BLaER1 treated with 17β-estradiol and CSF1 and Interleukin-3, amounts not matched to agents 10 nM and 100 nM (cell line): ENCODE measurements around the gene ZNF580.

Source experiments
- H3K27ac ChIP-seq, 11 experiments: shearing (Covaris generic); formaldehyde crosslinking; 2 replicates each; pipeline ENCODE4 v1.8.1; 2022
- H3K27me3 ChIP-seq, 11 experiments: shearing (Covaris generic); formaldehyde crosslinking; 2 replicates each; pipeline ENCODE4 v1.8.1; 2022
- H3K36me3 ChIP-seq, 11 experiments: shearing (Covaris generic); formaldehyde crosslinking; 2 replicates each; pipeline ENCODE4 v1.8.1; 2022
- H3K4me1 ChIP-seq, 10 experiments: shearing (Covaris generic); formaldehyde crosslinking; 2 replicates each; pipeline ENCODE4 v1.8.1; 2022
- H3K4me2 ChIP-seq, 11 experiments: shearing (Covaris generic); formaldehyde crosslinking; 2 replicates each; pipeline ENCODE4 v1.8.1; 2022
- H3K4me3 ChIP-seq, 10 experiments: shearing (Covaris generic); formaldehyde crosslinking; 2 replicates each; pipeline ENCODE4 v1.8.1; 2022
- H3K9ac ChIP-seq, 11 experiments: shearing (Covaris generic); formaldehyde crosslinking; 2 replicates each; pipeline ENCODE4 v1.8.1; 2022
- H3K9me3 ChIP-seq, 11 experiments: shearing (Covaris generic); formaldehyde crosslinking; replicated peaks in 1 of 11; 2 replicates each; pipeline ENCODE4 v1.8.1; 2022
- H4K20me1 ChIP-seq, 11 experiments: shearing (Covaris generic); formaldehyde crosslinking; 2 replicates each; pipeline ENCODE4 v1.8.1; 2022
- Cebpa-rat ChIP-seq, 11 experiments: shearing (Covaris generic); IDR thresholded peaks; 2 replicates each; pipeline ENCODE4 v1.8.1; 2022

Gene ZNF580

GRCh38 chr19:55683449-55684261, 42.9 kb downstream of the ZNF580 start:
- no peaks in the 10 kb centered on the region for H3K9me3 ChIP-seq
- H3K9ac ChIP-seq, result peak overlapping the region in 4 of 11 experiments; percentile 0 to 17 (median 4); a peak in 1 of 22 replicates
- peaks cover 33 to 61% (median 49%) of the 10 kb centered on the region in 10 experiments for H3K4me1 ChIP-seq
- no peaks in the 10 kb centered on the region for H3K27me3 ChIP-seq
- no peak overlapping the region for H3K4me3 ChIP-seq
- peaks cover 94 to 100% (median 100%) of the 10 kb centered on the region in 11 experiments for H4K20me1 ChIP-seq
- no peak overlapping the region for H3K4me2 ChIP-seq
- TF ChIP-seq Cebpa-rat (IDR thresholded peaks at IDR 0.05), result no peak
- H3K27ac ChIP-seq, result no peak overlapping the region; a peak in 1 of 22 replicates
- H3K36me3 ChIP-seq, result peaks cover 91 to 100% (median 98%) of the 10 kb centered on the region in 11 experiments

GRCh38 chr19:55684946-55685681, 44.3 kb downstream of the ZNF580 start:
- no peak for TF ChIP-seq Cebpa-rat (IDR thresholded peaks at IDR 0.05)
- Histone ChIP-seq H3K4me3 (no peak overlapping the region), H3K9me3 (no peaks in the 10 kb centered on the region), H3K27ac (no peak overlapping the region), H3K27me3 (no peaks in the 10 kb centered on the region), H3K4me2 (no peak overlapping the region), H4K20me1 (peaks cover 99 to 100% (median 100%) of the 10 kb centered on the region in 11 experiments), H3K4me1 (peaks cover 33 to 53% (median 45%) of the 10 kb centered on the region in 10 experiments), H3K36me3 (peaks cover 90 to 100% (median 97%) of the 10 kb centered on the region in 11 experiments), H3K9ac (peak overlapping the region in 4 of 11 experiments; percentile 22 to 42 (median 30); a peak in 2 of 22 replicates)

DNA sequence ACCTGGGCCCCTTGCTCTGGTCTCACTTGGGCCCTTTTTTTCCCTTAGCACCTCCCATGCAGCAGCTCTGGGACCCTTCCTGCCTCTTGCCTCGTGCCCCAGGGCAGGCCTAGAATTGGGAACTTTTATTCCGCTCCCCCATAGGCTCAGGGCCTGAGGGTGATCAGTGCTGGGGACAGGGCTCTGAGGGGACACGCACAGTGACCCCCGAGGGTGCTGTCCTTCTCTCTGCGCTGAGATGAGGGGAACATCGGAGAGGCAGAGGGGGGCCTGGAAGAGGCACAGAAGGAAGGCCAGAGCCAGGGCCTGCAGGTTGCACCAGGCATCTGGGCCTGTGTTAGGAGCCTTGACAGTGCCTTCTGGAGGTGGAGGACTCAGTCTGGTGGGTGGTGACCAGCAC, 45.0 kb downstream of the ZNF580 start:
- peak overlapping the region in 5 of 11 experiments; percentile 21 to 42 (median 26); a peak in 4 of 22 replicates for H3K9ac ChIP-seq
- no peaks in the 10 kb centered on the region for H3K27me3 ChIP-seq
- no peaks in the 10 kb centered on the region for H3K9me3 ChIP-seq
- peaks cover 29 to 50% (median 40%) of the 10 kb centered on the region in 10 experiments for H3K4me1 ChIP-seq
- no peak overlapping the region for H3K4me3 ChIP-seq
- H3K36me3 ChIP-seq, result peaks cover 90 to 100% (median 97%) of the 10 kb centered on the region in 11 experiments
- H4K20me1 ChIP-seq, result peaks cover 99 to 100% (median 100%) of the 10 kb centered on the region in 11 experiments
- no peak overlapping the region for H3K4me2 ChIP-seq
- no peak overlapping the region for H3K27ac ChIP-seq
- no peak for TF ChIP-seq Cebpa-rat (IDR thresholded peaks at IDR 0.05)

GRCh38 chr19:55686311-55687050, 45.7 kb downstream of the ZNF580 start:
- H3K4me3 ChIP-seq, result no peak overlapping the region
- H3K36me3 ChIP-seq, result peaks cover 90 to 100% (median 97%) of the 10 kb centered on the region in 11 experiments
- no peak for TF ChIP-seq Cebpa-rat (IDR thresholded peaks at IDR 0.05)
- peaks cover 22 to 44% (median 34%) of the 10 kb centered on the region in 10 experiments; a peak in 19 of 20 replicates for H3K4me1 ChIP-seq
- no peaks in the 10 kb centered on the region for H3K9me3 ChIP-seq
- peaks cover 98 to 100% (median 100%) of the 10 kb centered on the region in 11 experiments for H4K20me1 ChIP-seq
- H3K9ac ChIP-seq, result peak overlapping the region in 7 of 11 experiments; percentile 5 to 52 (median 34); a peak in 7 of 22 replicates
- H3K27me3 ChIP-seq, result no peaks in the 10 kb centered on the region
- no peak overlapping the region; a peak in 1 of 22 replicates for H3K27ac ChIP-seq
- H3K4me2 ChIP-seq, result peak overlapping the region in 1 of 11 experiments; percentile 51; a peak in 1 of 22 replicates

DNA sequence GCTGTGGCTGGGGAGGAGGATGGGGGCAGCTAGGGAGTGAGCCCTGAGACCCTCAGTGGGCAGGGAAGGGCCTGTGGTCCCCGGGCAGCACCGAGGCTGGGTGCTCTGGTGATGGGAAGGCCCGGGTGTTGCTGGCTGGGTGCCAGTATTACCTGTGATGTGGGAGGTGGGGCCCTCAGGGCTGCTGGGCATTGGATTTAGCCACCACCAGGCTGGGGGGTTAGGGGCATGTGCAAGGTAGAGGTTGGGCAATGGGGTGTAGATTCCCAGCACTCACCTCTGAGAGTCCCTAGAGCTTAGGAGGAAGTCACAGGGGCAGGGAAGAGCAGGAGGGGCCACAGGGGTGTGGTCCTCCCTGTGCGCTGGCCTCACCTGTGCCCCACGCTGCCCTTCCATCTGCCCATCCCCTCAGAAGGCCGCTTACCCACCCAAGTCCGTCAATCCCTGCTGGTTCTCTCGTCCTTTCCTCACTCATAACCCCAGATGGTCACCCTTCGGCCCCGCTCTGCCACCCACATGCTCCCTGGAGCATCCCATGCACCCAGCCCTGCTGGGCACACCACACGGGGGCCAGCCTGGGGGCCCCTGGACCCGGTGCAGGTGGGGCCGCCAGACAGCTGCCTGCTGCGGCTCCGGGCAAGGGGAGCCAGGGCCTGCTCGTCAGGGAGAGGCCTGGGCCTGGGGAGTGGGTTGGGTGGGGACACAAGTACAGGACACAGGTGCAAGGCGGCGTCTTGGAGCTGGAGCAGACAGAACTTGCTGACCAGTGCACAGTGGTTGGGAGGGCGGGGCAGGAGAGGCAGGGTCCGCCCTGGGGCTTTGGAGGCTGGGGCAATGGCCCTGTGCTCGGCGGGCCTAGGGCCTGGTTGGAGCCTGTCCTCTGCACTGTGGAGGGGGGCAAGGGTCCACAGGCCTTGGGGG, 46.7 kb downstream of the ZNF580 start:
- H3K9me3 ChIP-seq, result no peaks in the 10 kb centered on the region
- no peak overlapping the region for H3K4me3 ChIP-seq
- peaks cover 22 to 44% (median 34%) of the 10 kb centered on the region in 10 experiments; a peak in 19 of 20 replicates for H3K4me1 ChIP-seq
- H3K27ac ChIP-seq, result peak overlapping the region in 4 of 11 experiments; percentile 1 to 47 (median 30); a peak in 7 of 22 replicates
- H3K36me3 ChIP-seq, result peaks cover 87 to 100% (median 97%) of the 10 kb centered on the region in 11 experiments
- H3K4me2 ChIP-seq, result peak overlapping the region in 9 of 11 experiments; percentile 26 to 64 (median 51); a peak in 16 of 22 replicates
- TF ChIP-seq Cebpa-rat (IDR thresholded peaks at IDR 0.05), result no peak
- no peaks in the 10 kb centered on the region for H3K27me3 ChIP-seq
- H4K20me1 ChIP-seq, result peaks cover 87 to 100% (median 96%) of the 10 kb centered on the region in 11 experiments
- peak overlapping the region in 9 of 11 experiments; percentile 28 to 54 (median 40); a peak in 13 of 22 replicates for H3K9ac ChIP-seq

DNA sequence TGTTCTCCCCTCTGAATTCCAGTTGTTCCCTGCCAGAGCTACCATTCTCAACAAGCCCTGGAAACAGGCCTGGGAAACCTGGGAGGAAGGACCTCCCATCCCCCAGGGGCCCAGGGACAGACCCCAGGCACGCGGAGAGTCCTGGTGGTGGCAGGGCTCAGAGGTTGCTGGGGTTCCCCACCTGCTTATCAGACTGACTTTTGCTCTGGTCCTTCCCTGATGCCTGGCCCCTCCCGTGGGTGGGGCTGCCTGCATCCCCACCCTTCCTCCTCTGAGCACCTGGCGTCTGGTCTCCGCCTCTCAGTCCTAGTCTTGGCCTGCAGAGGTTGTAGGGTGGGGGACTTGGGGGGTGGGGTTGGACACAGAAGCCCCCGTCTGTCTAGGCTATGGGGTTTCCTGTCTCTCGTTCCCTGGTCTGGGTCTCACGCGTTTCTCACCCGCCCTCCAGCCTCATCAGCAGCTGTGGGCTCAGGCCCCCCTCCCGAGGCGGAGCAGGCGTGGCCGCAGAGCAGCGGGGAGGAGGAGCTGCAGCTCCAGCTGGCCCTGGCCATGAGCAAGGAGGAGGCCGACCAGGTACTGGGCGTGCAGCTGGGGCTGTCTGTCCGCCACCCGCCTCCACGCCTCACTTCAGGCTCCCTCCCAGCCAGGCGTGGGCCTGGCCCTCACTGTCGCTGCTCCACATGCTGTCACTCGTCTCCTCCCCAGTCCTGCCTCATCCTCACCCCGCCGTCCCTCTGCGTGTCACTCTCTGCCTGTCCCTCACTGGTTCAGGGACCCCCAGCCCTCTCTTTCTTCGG, 47.8 kb downstream of the ZNF580 start:
- no peak for TF ChIP-seq Cebpa-rat (IDR thresholded peaks at IDR 0.05)
- Histone ChIP-seq H3K4me2 (peak overlapping the region in 9 of 11 experiments; percentile 26 to 64 (median 51); a peak in 15 of 22 replicates), H3K36me3 (peaks cover 87 to 100% (median 97%) of the 10 kb centered on the region in 11 experiments), H3K4me3 (no peak overlapping the region), H3K4me1 (peaks cover 22 to 44% (median 34%) of the 10 kb centered on the region in 10 experiments; a peak in 19 of 20 replicates), H3K27ac (peak overlapping the region in 6 of 11 experiments; percentile 1 to 47 (median 30); a peak in 8 of 22 replicates), H3K9me3 (no peaks in the 10 kb centered on the region), H4K20me1 (peaks cover 78 to 100% (median 95%) of the 10 kb centered on the region in 11 experiments), H3K9ac (peak overlapping the region in 5 of 11 experiments; percentile 7 to 54 (median 34); a peak in 8 of 22 replicates), H3K27me3 (no peaks in the 10 kb centered on the region)
